Lung microvascular endothelial cell (primary cell): Measurements from ENCODE around the gene NT5DC3. TPM values are rescaled to one million over a fixed set of nuclear protein-coding genes. Genes with fewer than 3 reads are reported as not detected.
A peak's percentile ranks its signal among the peaks of the same experiment; 100 is the strongest.

ENCODE experiments used
- DNase-seq, 2 donors: peaks; one replicate each; pipeline versions ENCODE4 v3.0.0 to v3.0.0-alpha.2; 2010; ENCODE audit warnings: low read depth in 2 of 2
- total RNA-seq: library from RNA; depleted of rRNA; stranded (reverse); fragments of >200 nt; gene quantifications from 2 replicates; pipeline ENCODE4 v1.2.1, GENCODE V29; 2014

The NT5DC3 gene
- total RNA-seq, 1 donor from 2014 or later = 9.5 TPM

GRCh38 chr12:103756443-103756842, 84.6 kb downstream of the NT5DC3 start:
- no peak for DNase-seq

GRCh38 chr12:103755425-103755824, 85.6 kb downstream of the NT5DC3 start:
- DNase-seq = no peak

- DNase-seq = no peak
Observed at GRCh38 chr12:103751600-103751999, 89.4 kb downstream of the NT5DC3 start.

GRCh38 chr12:103751171-103751570, 89.9 kb downstream of the NT5DC3 start:
- DNase-seq = no peak

- no peak for DNase-seq
Observed at GRCh38 chr12:103748875-103749274, 92.2 kb downstream of the NT5DC3 start.

- no peak for DNase-seq
Observed at GRCh38 chr12:103748002-103748401, 93.0 kb downstream of the NT5DC3 start.

GRCh38 chr12:103745962-103746361, 95.1 kb downstream of the NT5DC3 start:
- peak in 1 of 2 donors; percentile 30 for DNase-seq

GRCh38 chr12:103743788-103744187, 97.2 kb downstream of the NT5DC3 start:
- DNase-seq = no peak

GRCh38 chr12:103742349-103742932, 98.6 kb downstream of the NT5DC3 start:
- DNase-seq = peak; percentile 52 to 77

GRCh38 chr12:103737881-103738280, 103.2 kb downstream of the NT5DC3 start:
- no peak for DNase-seq

- DNase-seq = no peak
Observed at GRCh38 chr12:103736572-103736971, 104.5 kb downstream of the NT5DC3 start.

- DNase-seq = no peak
Observed at GRCh38 chr12:103735291-103735690, 105.7 kb downstream of the NT5DC3 start.

- no peak for DNase-seq
Observed at GRCh38 chr12:103734863-103735262, 106.2 kb downstream of the NT5DC3 start.

- no peak for DNase-seq
Observed at GRCh38 chr12:103731539-103731938, 109.5 kb downstream of the NT5DC3 start.

GRCh38 chr12:103729499-103729898, 111.5 kb downstream of the NT5DC3 start:
- DNase-seq = no peak

GRCh38 chr12:103728323-103728722, 112.7 kb downstream of the NT5DC3 start:
- no peak for DNase-seq

- no peak for DNase-seq
Observed at GRCh38 chr12:103727638-103728037, 113.4 kb downstream of the NT5DC3 start.

GRCh38 chr12:103725398-103725797, 115.6 kb downstream of the NT5DC3 start:
- no peak for DNase-seq

Other genes with a start within 250 kb of the NT5DC3 start
- gene HSP90B1, start 89.2 kb upstream of the NT5DC3 start, total RNA-seq = 525 and 1,246 TPM in 2 replicates
- gene TDG, start 124.6 kb upstream of the NT5DC3 start, total RNA-seq = 19.6 and 30.6 TPM in 2 replicates
- gene GLT8D2, start 209.0 kb upstream of the NT5DC3 start, total RNA-seq = 3.5 and 6.0 TPM in 2 replicates
- gene HCFC2, start 223.3 kb upstream of the NT5DC3 start, total RNA-seq = 12.2 and 25.0 TPM in 2 replicates